Measurements from ENCODE around the gene DNAH17.

The DNAH17 gene

DNA sequence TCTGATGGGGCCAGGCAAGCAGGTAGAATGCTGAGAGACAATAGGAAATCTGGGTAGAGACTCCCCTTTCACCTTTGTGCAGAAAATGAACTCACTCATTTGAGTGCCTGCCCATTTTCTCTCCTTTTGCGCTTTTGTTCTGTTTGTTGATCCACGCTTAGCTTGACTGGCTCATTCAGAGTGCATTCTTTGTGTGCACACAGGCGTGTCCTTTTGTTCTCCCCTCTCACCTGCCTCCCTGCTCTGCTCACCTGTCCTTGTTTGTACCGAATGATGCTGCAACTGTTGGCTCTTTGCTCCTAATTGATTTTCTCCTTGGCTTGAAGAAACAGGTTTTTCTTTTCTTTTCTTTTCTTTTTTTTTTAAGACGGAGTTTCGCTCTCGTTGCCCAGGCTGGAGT, 183.0 kb downstream of the DNAH17 start (continued):
- TF ChIP-seq PATZ1 (CRISPR knock-in tag; IDR thresholded peaks at IDR 0.05; ENCODE audit: borderline replicate concordance) (no peak), ZNF8 (CRISPR knock-in tag; IDR thresholded peaks at IDR 0.05) (no peak)

DNA sequence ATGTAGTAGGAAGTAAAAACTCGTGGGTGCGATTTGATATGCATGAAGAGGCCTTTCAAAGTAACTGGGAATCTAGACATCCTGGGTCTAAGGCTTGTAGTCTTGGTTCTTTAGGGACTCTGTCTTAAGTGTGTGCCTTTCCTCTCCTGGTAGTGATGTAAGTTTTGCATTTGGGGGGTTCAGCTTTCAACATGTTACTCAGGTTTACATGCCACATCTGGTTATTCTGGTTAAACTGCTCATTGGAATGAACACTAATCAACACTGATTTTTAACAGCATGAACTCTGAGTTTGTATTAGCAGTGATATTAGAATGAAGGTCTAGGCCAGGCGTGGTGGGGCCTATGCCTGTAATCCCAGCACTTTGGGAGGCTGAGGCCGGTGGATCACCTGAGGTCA, 183.6 kb downstream of the DNAH17 start:
- no peak for ATAC-seq
- TF ChIP-seq SNAI2 (CRISPR knock-in tag; IDR thresholded peaks at IDR 0.05) (no peak), ZNF565 (CRISPR knock-in tag; conservative IDR thresholded peaks at IDR 0.05; ENCODE audit: low read depth) (no peak), PPARA (CRISPR knock-in tag; IDR thresholded peaks at IDR 0.05; ENCODE audit: borderline replicate concordance) (no peak), TSHZ2 (CRISPR knock-in tag; IDR thresholded peaks at IDR 0.05) (no peak), RARB (CRISPR knock-in tag; IDR thresholded peaks at IDR 0.05) (no peak), POU6F1 (CRISPR knock-in tag; IDR thresholded peaks at IDR 0.05; ENCODE audit: borderline replicate concordance, low read depth) (no peak), BACH2 (CRISPR knock-in tag; IDR thresholded peaks at IDR 0.05; ENCODE audit: borderline replicate concordance) (no peak), CSDC2 (CRISPR knock-in tag; IDR thresholded peaks at IDR 0.05) (no peak), ISL1 (CRISPR knock-in tag; IDR thresholded peaks at IDR 0.05) (no peak), GLIS3 (CRISPR knock-in tag; IDR thresholded peaks at IDR 0.05) (no peak), TOX (CRISPR knock-in tag; IDR thresholded peaks at IDR 0.05; ENCODE audit: borderline replicate concordance) (no peak), PATZ1 (CRISPR knock-in tag; IDR thresholded peaks at IDR 0.05; ENCODE audit: borderline replicate concordance) (no peak), ARNTL (CRISPR knock-in tag; IDR thresholded peaks at IDR 0.05; ENCODE audit: borderline replicate concordance, low read depth) (no peak), ZNF8 (CRISPR knock-in tag; IDR thresholded peaks at IDR 0.05) (no peak)
- TF ChIP-seq, protein P1, sequence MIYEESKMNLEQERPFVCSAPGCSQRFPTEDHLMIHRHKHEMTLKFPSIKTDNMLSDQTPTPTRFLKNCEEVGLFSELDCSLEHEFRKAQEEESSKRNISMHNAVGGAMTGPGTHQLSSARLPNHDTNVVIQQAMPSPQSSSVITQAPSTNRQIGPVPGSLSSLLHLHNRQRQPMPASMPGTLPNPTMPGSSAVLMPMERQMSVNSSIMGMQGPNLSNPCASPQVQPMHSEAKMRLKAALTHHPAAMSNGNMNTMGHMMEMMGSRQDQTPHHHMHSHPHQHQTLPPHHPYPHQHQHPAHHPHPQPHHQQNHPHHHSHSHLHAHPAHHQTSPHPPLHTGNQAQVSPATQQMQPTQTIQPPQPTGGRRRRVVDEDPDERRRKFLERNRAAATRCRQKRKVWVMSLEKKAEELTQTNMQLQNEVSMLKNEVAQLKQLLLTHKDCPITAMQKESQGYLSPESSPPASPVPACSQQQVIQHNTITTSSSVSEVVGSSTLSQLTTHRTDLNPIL (CRISPR knock-in tag; IDR thresholded peaks at IDR 0.05; ENCODE audit: low read depth): no peak

- no peak for ATAC-seq
- TF ChIP-seq SNAI2 (CRISPR knock-in tag; IDR thresholded peaks at IDR 0.05): no peak
- no peak for TF ChIP-seq ISL1 (CRISPR knock-in tag; IDR thresholded peaks at IDR 0.05)
- TF ChIP-seq ZFP30 (CRISPR knock-in tag; IDR thresholded peaks at IDR 0.05): no peak
- no peak for TF ChIP-seq ZC3H10 (CRISPR knock-in tag; IDR thresholded peaks at IDR 0.05)
- no peak for TF ChIP-seq TCF4 (CRISPR knock-in tag; IDR thresholded peaks at IDR 0.05; ENCODE audit: borderline replicate concordance)
- no peak for TF ChIP-seq GLIS3 (CRISPR knock-in tag; IDR thresholded peaks at IDR 0.05)
- TF ChIP-seq POU6F1 (CRISPR knock-in tag; IDR thresholded peaks at IDR 0.05; ENCODE audit: borderline replicate concordance, low read depth): no peak
- no peak for TF ChIP-seq TOX (CRISPR knock-in tag; IDR thresholded peaks at IDR 0.05; ENCODE audit: borderline replicate concordance)
- TF ChIP-seq, protein P1 (CRISPR knock-in tag; IDR thresholded peaks at IDR 0.05; ENCODE audit: low read depth): no peak
- no peak for TF ChIP-seq PPARA (CRISPR knock-in tag; IDR thresholded peaks at IDR 0.05; ENCODE audit: borderline replicate concordance)
- TF ChIP-seq ZNF565 (CRISPR knock-in tag; conservative IDR thresholded peaks at IDR 0.05; ENCODE audit: low read depth): no peak
- no peak for TF ChIP-seq ZFP3 (CRISPR knock-in tag; IDR thresholded peaks at IDR 0.05)
- no peak for TF ChIP-seq CSRNP3 (CRISPR knock-in tag; IDR thresholded peaks at IDR 0.05)
- no peak for TF ChIP-seq ARNTL (CRISPR knock-in tag; IDR thresholded peaks at IDR 0.05; ENCODE audit: borderline replicate concordance, low read depth)
- no peak for TF ChIP-seq BACH2 (CRISPR knock-in tag; IDR thresholded peaks at IDR 0.05; ENCODE audit: borderline replicate concordance)
- no peak for TF ChIP-seq ZNF70 (CRISPR knock-in tag; IDR thresholded peaks at IDR 0.05)
- TF ChIP-seq CSDC2 (CRISPR knock-in tag; IDR thresholded peaks at IDR 0.05): no peak
Measured at GRCh38 chr17:78392295-78392694, 184.9 kb downstream of the DNAH17 start.

All from SK-N-SH treated with all-trans-retinoic acid at 6 μM for 48 hours (cell line).